HepG2 (cell line): ENCODE measurements around the gene NFATC3. TPM values are rescaled to one million over a fixed set of nuclear protein-coding genes. Genes with fewer than 3 reads are reported as not detected.
A peak's percentile ranks its signal among the peaks of the same experiment; 100 is the strongest.

Source experiments
- FOXO1 ChIP-seq: sonication (generic); formaldehyde crosslinking; IDR thresholded peaks from 2 replicates; pipeline ENCODE4 v1.4.0; 2020; ENCODE audit warnings: missing genetic modification reagents
- MAF1 ChIP-seq: sonication (generic); formaldehyde crosslinking; IDR thresholded peaks from 2 replicates; pipeline ENCODE4 v1.5.0; 2020; ENCODE audit warnings: missing genetic modification reagents, borderline replicate concordance
- PAF1 ChIP-seq: IDR thresholded peaks from 2 replicates; pipeline ENCODE4 v1.6.1; 2016; ENCODE audit warnings: missing genetic modification reagents, missing compliant biosample characterization
- PRMT3 ChIP-seq: sonication (generic); formaldehyde crosslinking; IDR thresholded peaks from 2 replicates; pipeline ENCODE4 v1.8.1; 2022; ENCODE audit warnings: low read depth, mild to moderate bottlenecking, moderate library complexity, missing genetic modification reagents, borderline replicate concordance
- SMC3 ChIP-seq: IDR thresholded peaks from 2 replicates; pipeline ENCODE4 v1.6.1; 2011; ENCODE audit warnings: low read length, improper control_type of control experiment
- ZNF180 ChIP-seq: sonication (generic); formaldehyde crosslinking; IDR thresholded peaks from 2 replicates; pipeline ENCODE4 v1.4.0; 2020; ENCODE audit warnings: low read depth, missing genetic modification reagents, borderline replicate concordance
- ZNF333 ChIP-seq: sonication (generic); formaldehyde crosslinking; IDR thresholded peaks from 2 replicates; pipeline ENCODE4 v1.4.0; 2020; ENCODE audit warnings: mild to moderate bottlenecking, missing genetic modification reagents, borderline replicate concordance
- polyA plus RNA-seq, 8 experiments: library from polyadenylated mRNA; depleted of rRNA in 3 of 8; stranded (reverse) in 7 of 8; unstranded in 1 of 8; fragments of >200 nt; fragmentation: Illumina TruSeq in 4 of 8; extraction: Trizol in 4 of 8; gene quantifications; 2 replicates each; pipeline versions ENCODE4 v1.2.1 to v1.2.3, GENCODE V29; 2011 to 2016; ENCODE audit warnings: low read depth in 4 of 8, missing spikeins in 1 of 8, mixed read lengths in 1 of 8; ENCODE audit not compliant: insufficient read depth in 1 of 8
- total RNA-seq, 5 experiments: library from RNA; depleted of rRNA; stranded (reverse); fragments of >200 nt; fragmentation: Illumina TruSeq; extraction: Trizol; gene quantifications; 2 replicates each; pipeline ENCODE4 v1.2.3, GENCODE V29; 2016; ENCODE audit warnings: low read depth in 1 of 5
- TF ChIP-seq, protein P1 (sequence below), 2 experiments: sonication (generic) in 1 of 2; formaldehyde crosslinking in 1 of 2; IDR thresholded peaks; 2 replicates each; pipeline versions ENCODE4 v1.6.1 to v1.9.0; 2014 to 2022; ENCODE audit warnings: antibody characterized with exemption in 1 of 2, borderline replicate concordance in 1 of 2, inconsistent platforms in 1 of 2, low read depth in 1 of 2, missing genetic modification reagents in 1 of 2
- TF ChIP-seq, protein P2 (sequence below): sonication (generic); formaldehyde crosslinking; IDR thresholded peaks from 2 replicates; pipeline ENCODE4 v1.4.0; 2020; ENCODE audit warnings: mild to moderate bottlenecking, missing genetic modification reagents
- TF ChIP-seq, protein P3 (sequence below): sonication (generic); formaldehyde crosslinking; conservative IDR thresholded peaks from 2 replicates; pipeline ENCODE4 v1.5.0; 2020; ENCODE audit warnings: missing genetic modification reagents
- TF ChIP-seq, protein P4 (sequence below): sonication (generic); formaldehyde crosslinking; IDR thresholded peaks from 2 replicates; pipeline ENCODE4 v1.5.1; 2020; ENCODE audit warnings: mild to moderate bottlenecking, moderate library complexity, missing genetic modification reagents
- TF ChIP-seq, protein P5 (sequence below): sonication (generic); formaldehyde crosslinking; IDR thresholded peaks from 2 replicates; pipeline ENCODE4 v1.4.0; 2020; ENCODE audit warnings: missing genetic modification reagents, borderline replicate concordance

NFATC3 gene
- total and polyA plus RNA-seq, 2 of the 13 experiments (the other 11 are each of a cell fraction or from before 2014, with no cell fraction given) = 52.6 to 62.7 TPM

DNA sequence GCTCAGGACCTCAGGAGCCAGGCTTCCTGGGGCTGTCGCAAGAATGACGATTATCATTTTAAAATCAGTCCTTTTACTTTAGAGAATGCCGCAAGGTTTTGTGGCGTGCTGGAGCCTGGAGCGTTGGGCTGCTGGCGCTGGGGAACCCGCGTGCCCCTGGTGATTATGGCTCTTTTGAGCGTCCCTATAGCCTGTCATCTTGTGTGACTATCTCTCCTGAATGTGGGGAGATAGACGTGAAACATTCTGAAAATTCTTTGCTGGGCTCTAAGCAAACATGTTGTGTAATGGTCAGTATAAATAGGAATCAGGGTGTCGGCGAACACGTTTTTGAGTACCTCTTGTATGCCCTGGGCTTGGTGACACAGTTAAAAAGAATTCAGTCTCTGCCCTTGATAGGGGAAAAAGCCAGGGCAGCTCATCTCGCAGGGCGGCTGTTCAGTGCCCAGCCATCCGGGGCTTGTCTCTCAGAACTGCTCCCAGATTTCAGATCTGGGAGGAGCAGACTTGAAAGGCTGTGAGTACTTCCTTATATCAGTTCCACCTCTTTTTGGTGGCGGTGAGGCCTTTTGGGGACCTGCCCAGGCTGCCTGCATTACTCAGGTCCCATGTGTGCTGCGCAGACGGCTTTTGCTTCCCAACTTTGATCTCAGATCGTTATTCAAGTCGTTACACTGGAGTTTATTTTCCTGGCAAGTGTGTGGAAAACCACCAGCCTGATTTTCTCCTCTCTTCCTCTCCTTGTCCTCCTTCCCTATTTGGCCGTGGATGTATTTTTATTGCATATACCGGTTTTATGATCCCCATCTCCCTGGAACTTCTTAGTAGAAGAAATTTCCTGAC lies 180.1 kb downstream of the NFATC3 start (continued):
- TF ChIP-seq, protein P1, sequence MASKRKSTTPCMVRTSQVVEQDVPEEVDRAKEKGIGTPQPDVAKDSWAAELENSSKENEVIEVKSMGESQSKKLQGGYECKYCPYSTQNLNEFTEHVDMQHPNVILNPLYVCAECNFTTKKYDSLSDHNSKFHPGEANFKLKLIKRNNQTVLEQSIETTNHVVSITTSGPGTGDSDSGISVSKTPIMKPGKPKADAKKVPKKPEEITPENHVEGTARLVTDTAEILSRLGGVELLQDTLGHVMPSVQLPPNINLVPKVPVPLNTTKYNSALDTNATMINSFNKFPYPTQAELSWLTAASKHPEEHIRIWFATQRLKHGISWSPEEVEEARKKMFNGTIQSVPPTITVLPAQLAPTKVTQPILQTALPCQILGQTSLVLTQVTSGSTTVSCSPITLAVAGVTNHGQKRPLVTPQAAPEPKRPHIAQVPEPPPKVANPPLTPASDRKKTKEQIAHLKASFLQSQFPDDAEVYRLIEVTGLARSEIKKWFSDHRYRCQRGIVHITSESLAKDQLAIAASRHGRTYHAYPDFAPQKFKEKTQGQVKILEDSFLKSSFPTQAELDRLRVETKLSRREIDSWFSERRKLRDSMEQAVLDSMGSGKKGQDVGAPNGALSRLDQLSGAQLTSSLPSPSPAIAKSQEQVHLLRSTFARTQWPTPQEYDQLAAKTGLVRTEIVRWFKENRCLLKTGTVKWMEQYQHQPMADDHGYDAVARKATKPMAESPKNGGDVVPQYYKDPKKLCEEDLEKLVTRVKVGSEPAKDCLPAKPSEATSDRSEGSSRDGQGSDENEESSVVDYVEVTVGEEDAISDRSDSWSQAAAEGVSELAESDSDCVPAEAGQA (IDR thresholded peaks at IDR 0.05; ENCODE audit: low read depth) = no peak
- TF ChIP-seq, protein P1 (CRISPR knock-in tag; IDR thresholded peaks at IDR 0.05; ENCODE audit: borderline replicate concordance) = 0 out of 2 replicates have a peak, but pooled peaks have one; percentile 18
- TF ChIP-seq PRMT3 (no peak), FOXO1 (CRISPR knock-in tag) (peak; percentile 87; the same call in 1 of the 2 replicates), PAF1 (no peak), ZNF180 (no peak), SMC3 (peak; percentile 21; the same call in 1 of the 2 replicates), MAF1 (CRISPR knock-in tag) (no peak), ZNF333 (no peak; the same call in 1 of the 2 replicates)
- TF ChIP-seq, protein P2, sequence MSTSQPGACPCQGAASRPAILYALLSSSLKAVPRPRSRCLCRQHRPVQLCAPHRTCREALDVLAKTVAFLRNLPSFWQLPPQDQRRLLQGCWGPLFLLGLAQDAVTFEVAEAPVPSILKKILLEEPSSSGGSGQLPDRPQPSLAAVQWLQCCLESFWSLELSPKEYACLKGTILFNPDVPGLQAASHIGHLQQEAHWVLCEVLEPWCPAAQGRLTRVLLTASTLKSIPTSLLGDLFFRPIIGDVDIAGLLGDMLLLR (CRISPR knock-in tag) = no peak; the same call in 1 of the 2 replicates
- TF ChIP-seq, protein P3, sequence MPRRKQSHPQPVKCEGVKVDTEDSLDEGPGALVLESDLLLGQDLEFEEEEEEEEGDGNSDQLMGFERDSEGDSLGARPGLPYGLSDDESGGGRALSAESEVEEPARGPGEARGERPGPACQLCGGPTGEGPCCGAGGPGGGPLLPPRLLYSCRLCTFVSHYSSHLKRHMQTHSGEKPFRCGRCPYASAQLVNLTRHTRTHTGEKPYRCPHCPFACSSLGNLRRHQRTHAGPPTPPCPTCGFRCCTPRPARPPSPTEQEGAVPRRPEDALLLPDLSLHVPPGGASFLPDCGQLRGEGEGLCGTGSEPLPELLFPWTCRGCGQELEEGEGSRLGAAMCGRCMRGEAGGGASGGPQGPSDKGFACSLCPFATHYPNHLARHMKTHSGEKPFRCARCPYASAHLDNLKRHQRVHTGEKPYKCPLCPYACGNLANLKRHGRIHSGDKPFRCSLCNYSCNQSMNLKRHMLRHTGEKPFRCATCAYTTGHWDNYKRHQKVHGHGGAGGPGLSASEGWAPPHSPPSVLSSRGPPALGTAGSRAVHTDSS (CRISPR knock-in tag) = no peak
- TF ChIP-seq, protein P4, sequence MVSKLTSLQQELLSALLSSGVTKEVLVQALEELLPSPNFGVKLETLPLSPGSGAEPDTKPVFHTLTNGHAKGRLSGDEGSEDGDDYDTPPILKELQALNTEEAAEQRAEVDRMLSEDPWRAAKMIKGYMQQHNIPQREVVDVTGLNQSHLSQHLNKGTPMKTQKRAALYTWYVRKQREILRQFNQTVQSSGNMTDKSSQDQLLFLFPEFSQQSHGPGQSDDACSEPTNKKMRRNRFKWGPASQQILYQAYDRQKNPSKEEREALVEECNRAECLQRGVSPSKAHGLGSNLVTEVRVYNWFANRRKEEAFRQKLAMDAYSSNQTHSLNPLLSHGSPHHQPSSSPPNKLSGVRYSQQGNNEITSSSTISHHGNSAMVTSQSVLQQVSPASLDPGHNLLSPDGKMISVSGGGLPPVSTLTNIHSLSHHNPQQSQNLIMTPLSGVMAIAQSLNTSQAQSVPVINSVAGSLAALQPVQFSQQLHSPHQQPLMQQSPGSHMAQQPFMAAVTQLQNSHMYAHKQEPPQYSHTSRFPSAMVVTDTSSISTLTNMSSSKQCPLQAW = peak; percentile 78
- TF ChIP-seq, protein P5, sequence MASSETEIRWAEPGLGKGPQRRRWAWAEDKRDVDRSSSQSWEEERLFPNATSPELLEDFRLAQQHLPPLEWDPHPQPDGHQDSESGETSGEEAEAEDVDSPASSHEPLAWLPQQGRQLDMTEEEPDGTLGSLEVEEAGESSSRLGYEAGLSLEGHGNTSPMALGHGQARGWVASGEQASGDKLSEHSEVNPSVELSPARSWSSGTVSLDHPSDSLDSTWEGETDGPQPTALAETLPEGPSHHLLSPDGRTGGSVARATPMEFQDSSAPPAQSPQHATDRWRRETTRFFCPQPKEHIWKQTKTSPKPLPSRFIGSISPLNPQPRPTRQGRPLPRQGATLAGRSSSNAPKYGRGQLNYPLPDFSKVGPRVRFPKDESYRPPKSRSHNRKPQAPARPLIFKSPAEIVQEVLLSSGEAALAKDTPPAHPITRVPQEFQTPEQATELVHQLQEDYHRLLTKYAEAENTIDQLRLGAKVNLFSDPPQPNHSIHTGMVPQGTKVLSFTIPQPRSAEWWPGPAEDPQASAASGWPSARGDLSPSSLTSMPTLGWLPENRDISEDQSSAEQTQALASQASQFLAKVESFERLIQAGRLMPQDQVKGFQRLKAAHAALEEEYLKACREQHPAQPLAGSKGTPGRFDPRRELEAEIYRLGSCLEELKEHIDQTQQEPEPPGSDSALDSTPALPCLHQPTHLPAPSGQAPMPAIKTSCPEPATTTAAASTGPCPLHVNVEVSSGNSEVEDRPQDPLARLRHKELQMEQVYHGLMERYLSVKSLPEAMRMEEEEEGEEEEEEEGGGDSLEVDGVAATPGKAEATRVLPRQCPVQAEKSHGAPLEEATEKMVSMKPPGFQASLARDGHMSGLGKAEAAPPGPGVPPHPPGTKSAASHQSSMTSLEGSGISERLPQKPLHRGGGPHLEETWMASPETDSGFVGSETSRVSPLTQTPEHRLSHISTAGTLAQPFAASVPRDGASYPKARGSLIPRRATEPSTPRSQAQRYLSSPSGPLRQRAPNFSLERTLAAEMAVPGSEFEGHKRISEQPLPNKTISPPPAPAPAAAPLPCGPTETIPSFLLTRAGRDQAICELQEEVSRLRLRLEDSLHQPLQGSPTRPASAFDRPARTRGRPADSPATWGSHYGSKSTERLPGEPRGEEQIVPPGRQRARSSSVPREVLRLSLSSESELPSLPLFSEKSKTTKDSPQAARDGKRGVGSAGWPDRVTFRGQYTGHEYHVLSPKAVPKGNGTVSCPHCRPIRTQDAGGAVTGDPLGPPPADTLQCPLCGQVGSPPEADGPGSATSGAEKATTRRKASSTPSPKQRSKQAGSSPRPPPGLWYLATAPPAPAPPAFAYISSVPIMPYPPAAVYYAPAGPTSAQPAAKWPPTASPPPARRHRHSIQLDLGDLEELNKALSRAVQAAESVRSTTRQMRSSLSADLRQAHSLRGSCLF = no peak
